ENCODE results near the gene MYBPC2. TPM values are rescaled to one million over a fixed set of nuclear protein-coding genes. Genes with fewer than 3 reads are reported as not detected.
A peak's percentile ranks its signal among the peaks of the same experiment; 100 is the strongest.

Gene MYBPC2
- total RNA-seq, 1 experiment from 2014 or later, result not detected

- no peak for DNase-seq (ENCODE audit: low read depth)
Observed at GRCh38 chr19:50410109-50410508, 22.6 kb upstream of the MYBPC2 start.

GRCh38 chr19:50412419-50412818 lies 20.3 kb upstream of the MYBPC2 start:
- DNase-seq (ENCODE audit: low read depth), result no peak

- DNase-seq (ENCODE audit: low read depth), result no peak
Observed at GRCh38 chr19:50413096-50413495, 19.6 kb upstream of the MYBPC2 start.

GRCh38 chr19:50413531-50413930 lies 19.2 kb upstream of the MYBPC2 start:
- no peak for DNase-seq (ENCODE audit: low read depth)

- DNase-seq (ENCODE audit: low read depth), result no peak
Observed at GRCh38 chr19:50414864-50415660, 17.6 kb upstream of the MYBPC2 start.

- DNase-seq (ENCODE audit: low read depth), result no peak
Observed at GRCh38 chr19:50415661-50416033, 17.0 kb upstream of the MYBPC2 start.

GRCh38 chr19:50416034-50416977 lies 16.4 kb upstream of the MYBPC2 start:
- DNase-seq (ENCODE audit: low read depth), result no peak

- DNase-seq (ENCODE audit: low read depth), result no peak
Observed at GRCh38 chr19:50417111-50418081, 15.3 kb upstream of the MYBPC2 start.

- DNase-seq (ENCODE audit: low read depth), result no peak
Observed at GRCh38 chr19:50418176-50419021, 14.3 kb upstream of the MYBPC2 start, which contains the start of gene SPIB. TSS of gene SPIB (plus strand) at chr19:50418938. CDS start at chr19:50418963, 25 bp downstream.

- no peak for DNase-seq (ENCODE audit: low read depth)
Observed at GRCh38 chr19:50419022-50419579, 13.6 kb upstream of the MYBPC2 start.

- DNase-seq (ENCODE audit: low read depth), result no peak
Observed at GRCh38 chr19:50419580-50420035, 13.1 kb upstream of the MYBPC2 start.

- DNase-seq (ENCODE audit: low read depth), result no peak
Observed at GRCh38 chr19:50420127-50420526, 12.6 kb upstream of the MYBPC2 start.

- DNase-seq (ENCODE audit: low read depth), result no peak
Observed at GRCh38 chr19:50420808-50421207, 11.9 kb upstream of the MYBPC2 start.

GRCh38 chr19:50422397-50423278 lies 10.1 kb upstream of the MYBPC2 start:
- DNase-seq (ENCODE audit: low read depth), result no peak

GRCh38 chr19:50423279-50424113 lies 9.2 kb upstream of the MYBPC2 start:
- no peak for DNase-seq (ENCODE audit: low read depth)

GRCh38 chr19:50425581-50425980 lies 7.1 kb upstream of the MYBPC2 start:
- no peak for DNase-seq (ENCODE audit: low read depth)

- DNase-seq (ENCODE audit: low read depth), result no peak
Observed at GRCh38 chr19:50427318-50427925, 5.3 kb upstream of the MYBPC2 start.

- peak; percentile 50 for DNase-seq (ENCODE audit: low read depth)
Observed at GRCh38 chr19:50427997-50428425, 4.7 kb upstream of the MYBPC2 start.
